Fibroblast of skin of scalp (primary cell): ENCODE measurements around the gene EFCC1.
A peak's percentile ranks its signal among the peaks of the same experiment; 100 is the strongest.

Experiments
- DNase-seq: peaks from one replicate; pipeline ENCODE4 v3.0.0-alpha.2; 2013

The EFCC1 gene

DNA sequence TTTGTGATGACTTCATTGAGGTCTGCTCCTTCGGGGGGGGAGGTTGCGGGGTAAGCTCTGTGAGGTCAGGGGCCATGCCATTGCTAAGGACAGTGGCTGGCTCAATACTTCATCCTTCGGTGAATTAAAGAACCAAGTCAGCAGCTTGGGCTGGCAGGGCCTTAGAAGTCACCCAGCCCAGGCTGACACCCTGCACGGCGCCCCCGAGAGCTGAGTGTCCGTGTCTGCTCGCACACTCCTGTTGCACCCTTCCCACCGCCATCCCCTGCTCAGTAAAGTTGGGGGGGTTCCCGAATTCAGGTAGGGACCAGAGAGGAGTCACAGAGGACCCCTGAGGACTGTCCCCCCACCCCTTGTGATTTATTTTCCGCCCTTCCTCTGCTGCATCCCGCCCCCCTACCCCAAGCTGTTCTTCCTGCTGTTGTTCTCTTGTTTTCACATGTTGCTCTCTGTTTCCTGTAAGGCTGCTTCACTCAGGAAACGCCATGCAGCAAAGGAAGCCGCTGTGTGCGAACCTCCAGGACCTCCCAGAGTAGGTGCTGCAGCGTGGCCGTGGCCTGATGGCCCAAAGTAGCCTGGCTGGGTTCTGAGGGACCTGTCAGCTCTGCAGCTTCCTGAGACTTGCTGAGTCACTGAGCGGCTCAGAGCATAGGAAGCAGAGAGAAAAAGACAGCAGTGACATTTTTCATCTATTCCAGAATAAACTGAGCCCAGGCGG lies 14.4 kb downstream of the EFCC1 start:
- DNase-seq, result no peak

DNA sequence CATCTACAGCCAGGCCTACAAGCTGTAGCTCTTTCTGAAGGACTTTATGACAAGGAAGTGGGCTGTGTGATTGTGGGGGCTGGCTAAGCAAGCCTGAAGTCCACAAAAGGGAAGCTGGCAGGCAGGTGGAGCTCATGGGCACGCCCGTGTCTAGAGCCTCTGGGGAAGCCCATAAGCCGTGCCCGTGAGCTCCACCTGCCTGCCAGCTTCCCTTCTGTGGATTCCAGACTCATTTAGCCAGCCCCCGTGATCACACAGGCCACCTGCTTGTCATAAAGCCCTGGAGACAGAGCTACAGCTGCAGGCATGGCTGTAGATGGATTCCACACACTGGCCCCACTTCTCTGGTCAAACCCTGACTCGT lies 15.2 kb downstream of the EFCC1 start:
- no peak for DNase-seq

DNA sequence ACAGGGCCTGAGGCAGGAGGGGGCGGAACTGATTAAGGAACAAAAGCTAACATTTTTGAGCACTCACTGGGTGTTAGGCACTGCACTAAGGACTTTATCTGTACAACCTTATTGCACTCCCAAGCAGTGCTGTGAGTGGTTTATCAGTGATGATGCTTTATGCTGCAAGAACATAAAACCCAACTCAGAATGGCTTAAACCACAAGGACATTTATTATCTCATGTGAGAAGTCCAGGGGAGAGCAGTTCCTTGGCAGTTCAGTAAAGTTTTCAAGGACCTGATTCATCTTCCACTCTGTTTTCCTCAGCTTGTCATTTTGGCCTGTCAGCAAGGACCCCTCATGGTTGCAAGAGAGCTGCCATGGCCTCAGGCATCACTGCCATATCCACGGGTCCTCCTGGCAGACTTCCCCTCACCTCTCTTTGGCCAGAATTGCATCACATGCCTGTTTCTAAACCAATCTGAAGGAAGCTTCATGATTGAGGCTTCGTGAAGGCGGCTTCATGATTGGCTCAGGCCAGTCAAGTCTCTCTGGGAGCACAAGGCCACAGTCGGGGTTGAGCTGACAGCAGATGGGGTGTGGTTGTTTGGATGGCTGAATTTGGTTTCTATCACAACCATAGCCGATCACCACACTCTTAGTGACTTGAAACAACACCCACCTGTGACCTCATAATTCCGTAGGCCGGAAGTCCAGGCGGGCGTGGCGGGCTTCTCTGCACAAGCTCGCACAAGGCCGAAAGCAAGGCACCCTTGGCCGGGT lies 15.8 kb downstream of the EFCC1 start:
- DNase-seq, result no peak

DNA sequence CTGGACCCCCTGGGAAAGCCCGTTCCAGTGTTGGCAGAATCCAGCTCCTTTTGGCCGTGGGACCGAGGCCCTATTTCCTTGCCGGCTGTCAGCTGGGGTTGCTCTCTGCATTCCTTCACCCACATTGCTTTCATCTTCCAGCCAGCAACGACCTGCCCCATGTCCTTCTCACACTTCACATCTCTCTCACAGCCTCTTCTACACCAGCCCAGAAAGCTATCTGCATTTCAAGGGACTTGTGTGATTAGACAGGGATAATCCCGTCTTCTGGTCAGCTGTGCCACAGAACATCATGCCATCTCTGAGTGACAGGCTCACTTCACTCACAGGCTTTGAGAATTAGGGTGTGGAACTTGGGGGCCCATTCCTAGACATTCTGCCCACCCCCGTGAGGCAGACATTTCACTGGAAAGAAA lies 16.4 kb downstream of the EFCC1 start:
- DNase-seq, result no peak

DNA sequence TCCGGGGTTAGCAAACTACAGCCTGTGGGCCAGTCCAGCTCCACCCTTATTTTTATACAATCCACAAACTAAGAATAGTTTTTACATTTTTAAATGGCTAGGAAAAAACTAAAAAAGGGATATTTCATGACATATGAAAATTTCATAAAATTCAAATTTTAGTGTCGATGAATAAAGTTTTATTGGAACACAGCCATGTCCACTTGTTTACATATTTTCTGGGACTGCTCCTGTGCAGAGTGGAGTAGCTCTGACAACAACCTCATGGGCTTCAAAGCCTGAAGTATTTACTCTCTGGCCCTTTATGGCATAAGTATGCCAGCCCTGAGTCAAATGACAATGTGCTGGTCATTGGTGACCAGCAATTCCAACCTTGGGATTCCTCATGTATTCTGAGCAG lies 17.2 kb downstream of the EFCC1 start:
- DNase-seq, result no peak

DNA sequence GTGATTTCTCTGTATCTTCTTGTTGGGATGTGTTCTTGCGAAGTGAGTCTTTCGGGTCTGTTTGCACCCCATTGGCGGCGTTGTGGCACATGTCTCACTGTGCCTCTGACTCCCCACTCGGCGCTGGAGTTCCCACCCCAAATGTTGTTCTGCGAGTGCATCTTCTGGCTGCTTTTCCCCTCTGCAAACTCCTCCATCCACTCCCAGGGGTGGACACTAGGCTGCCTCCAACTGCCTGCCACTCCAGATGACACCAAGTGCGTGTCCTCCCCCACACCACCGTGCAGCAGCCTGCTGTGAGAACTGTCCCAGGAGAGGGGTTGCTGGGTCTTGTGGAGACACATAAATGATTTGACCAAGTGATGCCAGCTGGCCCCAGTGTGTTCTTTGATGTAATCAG lies 17.6 kb downstream of the EFCC1 start:
- DNase-seq, result no peak

DNA sequence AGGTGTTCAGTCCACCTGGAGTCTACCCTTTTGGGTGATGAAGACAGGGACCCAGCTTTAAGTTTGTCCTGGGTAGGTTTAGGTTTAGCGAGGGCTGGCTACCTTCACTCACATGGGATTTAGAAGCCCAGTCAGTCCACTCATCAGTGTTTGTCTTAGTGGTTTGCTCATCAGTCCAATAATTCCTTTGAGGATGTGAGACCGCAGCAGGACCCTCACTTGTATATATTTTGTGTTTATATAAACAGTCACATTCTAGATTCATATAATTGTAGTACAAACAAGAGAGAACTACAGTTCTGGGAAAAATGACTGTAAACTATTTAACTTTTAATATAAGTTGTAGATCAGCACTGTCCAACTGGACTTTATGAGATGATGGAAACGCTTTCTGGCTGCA lies 18.2 kb downstream of the EFCC1 start:
- no peak for DNase-seq

DNA sequence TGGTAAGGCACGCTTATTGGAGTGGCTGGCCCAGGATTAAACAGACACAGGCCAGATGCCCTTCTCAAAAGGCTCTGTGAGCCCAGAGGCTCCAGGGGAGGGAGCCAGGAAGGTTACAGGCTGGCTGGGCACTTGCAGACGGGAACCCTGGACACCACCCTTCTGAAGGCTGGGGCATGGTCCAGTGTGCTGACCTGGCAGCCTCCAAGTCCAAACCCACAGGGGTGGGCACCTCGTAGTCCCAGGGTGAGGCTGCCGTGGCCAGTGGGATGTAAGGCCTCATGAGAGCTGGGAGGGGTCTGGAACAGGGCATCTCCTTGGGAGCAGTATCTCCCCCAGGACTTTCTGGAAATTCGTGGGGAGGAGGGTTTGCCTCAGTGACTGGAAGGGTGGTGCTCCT lies 19.6 kb downstream of the EFCC1 start:
- no peak for DNase-seq

DNA sequence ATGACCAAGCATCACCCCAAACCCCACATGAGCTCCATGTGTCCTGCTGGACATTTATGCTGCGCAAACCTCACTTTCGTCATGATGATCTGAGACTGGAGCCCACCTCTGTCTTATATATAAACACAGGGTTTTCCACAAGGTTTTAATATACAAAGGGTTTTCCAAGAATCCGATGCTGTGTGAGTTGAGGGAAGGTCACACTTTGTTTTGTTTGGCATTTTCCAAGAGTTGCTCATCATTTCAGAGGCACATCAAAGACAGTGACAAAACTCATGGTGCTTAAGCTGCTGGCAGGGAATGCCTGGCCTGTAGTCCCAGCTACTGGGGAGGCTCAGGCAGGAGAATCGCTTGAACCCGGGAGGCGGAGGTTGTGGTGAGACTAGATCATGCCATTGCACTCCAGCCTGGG lies 20.0 kb downstream of the EFCC1 start:
- peak; percentile 35 for DNase-seq

DNA sequence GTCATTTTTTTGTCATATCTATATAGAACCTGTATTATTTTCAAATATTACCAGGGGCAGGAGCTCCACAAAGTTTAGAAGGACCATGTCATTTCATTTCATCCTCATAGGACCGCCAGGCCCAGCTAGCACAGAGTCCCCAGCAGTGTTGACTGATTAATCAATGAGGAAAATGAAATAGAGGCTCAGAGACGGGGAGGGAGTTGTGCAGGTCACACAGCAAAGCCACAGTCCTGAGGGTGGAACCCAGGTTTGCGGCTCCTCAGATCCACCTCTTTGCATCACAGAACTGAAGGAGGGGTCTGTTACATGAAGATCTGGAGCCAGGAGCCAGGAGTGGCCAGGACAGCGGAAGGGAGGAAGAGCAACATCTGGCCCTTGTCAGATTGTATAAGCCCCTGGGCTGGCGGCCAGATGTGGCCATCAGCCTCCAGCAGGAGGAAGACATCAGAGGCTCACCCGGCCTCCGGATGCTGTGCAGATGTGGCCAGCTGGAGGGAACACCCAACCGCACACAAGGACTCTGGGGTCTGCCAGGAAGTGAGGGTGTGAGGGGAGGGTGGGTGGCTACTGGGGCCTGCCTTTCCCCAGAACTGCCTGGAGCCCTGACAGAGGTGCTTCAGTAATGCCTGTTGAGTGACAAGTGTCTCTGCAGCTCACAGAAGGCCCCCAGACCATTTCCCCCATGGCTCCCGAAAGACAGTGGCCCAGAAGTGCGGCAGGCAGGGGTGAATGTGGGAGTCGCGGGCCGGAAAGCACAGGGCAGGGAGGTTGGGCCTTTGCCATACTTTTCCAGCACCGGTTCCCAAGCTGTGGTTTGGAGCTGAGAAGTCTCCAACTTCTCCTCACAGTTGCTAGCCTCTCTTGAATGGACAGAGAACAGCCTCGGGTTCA lies 21.3 kb downstream of the EFCC1 start:
- no peak for DNase-seq

DNA sequence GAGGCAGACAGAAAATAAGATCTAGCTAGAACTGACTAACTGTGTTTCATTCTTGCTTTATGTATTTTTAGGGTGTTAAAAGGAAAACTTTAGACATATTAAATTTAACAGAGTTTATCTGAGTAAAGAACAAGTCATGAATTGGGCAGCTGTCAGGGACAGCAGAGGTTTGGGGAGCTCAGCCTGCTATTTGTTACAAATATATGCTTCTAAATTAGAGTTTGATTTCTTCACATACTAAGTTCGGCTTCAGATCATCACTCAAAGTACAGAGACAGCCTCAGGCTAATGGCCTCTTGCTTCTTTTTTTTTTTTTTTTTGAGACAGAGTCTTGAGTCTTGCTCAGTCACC lies 21.9 kb downstream of the EFCC1 start:
- no peak for DNase-seq

DNA sequence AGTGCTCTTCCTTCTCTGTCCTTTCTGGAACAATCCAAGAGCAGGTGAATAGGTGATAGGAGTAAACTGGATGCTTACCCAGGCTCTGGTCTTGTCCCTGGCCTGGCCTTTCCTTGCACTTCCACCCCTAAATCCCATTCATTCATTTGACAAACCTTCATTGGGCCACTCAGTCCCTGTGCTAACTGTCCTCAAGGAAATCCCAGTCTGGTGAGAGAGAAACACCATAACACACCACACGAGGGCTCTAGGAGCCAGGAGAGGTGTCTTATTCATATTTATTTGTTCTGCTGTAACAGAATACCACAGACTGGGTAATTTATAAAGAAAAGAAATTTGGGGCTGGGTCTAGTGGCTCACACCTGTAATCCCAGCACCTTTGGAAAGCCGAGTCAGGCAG lies 22.8 kb downstream of the EFCC1 start:
- DNase-seq, result no peak

DNA sequence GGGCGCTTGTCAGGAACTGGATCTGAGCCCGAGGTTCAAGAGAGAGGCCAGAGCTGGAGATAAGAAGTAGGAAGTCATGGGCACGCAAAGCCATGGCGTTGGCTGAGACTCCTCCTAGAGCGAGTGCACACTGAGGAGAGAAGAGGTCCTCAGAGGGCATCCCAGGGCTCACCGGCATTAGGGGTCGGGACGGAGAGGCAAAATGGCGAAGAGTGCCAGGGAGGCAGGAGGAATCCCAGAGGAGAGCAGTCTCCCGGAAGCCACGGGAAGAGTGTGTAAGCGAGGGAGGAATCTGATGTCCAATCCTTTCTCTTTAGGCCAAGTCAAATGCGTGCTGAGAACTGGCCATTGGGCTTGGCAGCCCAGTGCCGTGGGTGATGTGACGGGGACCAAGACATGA lies 24.0 kb downstream of the EFCC1 start:
- DNase-seq, result no peak

DNA sequence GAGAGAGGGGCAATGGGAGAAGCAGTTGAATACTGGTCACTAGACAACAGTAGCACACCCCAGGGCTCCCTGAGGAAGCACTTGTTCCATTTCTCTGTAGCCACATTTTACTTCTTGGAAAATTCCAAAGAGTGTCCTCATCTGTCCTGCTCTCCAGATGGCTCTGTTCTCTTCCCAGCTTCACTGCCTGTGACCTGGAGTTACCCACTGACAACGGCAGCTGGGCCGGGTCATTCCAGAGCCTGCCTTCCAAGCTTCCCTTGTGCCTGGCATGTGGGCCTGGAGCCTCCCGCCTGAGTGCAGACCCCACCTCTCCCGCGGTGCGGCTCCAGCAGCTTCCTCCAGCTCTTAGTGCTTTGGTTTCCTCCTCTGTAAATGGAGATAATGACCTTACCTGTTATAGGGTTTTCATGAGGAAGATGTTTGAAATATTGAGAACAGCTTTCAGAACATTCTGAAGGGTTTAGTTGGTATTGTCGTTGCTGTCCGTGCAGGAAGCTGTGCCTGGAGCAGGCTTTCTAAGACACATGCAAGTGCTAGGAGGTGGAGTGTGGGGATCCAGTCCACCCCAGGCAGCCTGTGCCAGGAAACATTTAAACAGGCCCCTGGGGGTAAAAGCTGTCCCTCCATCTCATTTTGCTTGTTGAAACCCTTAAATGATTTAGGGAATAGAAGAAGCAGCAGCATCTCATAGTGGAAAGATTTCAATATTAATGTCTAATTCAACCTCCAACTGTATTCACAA lies 24.8 kb downstream of the EFCC1 start:
- DNase-seq, result no peak

DNA sequence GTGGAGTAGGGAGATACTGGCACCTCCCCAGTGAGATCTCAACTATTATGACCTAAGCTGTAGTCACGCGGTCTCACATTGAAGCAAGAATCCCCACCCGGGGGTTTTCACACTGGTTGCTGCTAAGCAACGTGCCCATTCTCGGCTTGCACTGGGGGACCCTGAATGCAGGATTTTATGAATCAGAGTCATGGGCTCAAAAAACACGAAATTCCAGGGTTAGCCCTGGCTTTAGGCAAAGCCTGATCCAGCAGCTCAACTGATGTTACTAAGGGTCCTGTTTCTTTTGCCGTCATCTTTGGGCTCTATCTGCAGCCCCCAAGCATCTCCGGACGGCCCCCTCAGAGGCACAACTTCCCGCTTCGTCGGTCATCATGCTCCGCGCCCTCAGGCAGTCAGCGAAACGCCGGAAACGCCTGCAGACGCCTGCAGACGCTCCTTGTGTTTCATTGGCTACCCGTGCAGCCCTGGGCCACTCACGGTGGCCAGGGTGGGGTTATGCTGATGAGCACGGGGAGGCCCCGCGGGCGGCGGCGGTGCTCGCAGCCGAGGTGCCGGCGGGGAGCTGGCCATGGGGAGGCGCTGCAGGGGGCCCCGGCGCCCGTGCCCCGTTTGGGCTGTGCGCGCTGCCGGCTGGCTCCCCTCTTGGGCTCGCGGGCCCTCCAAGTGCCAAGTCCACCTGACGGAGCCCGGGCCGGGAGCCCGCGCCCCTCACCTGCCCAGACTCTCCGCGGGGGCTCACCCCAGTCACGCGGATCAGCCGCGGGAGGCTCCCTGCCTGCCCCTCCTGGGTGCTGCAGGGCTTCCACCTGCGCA lies 25.8 kb downstream of the EFCC1 start:
- DNase-seq, result peak; percentile 78

DNA sequence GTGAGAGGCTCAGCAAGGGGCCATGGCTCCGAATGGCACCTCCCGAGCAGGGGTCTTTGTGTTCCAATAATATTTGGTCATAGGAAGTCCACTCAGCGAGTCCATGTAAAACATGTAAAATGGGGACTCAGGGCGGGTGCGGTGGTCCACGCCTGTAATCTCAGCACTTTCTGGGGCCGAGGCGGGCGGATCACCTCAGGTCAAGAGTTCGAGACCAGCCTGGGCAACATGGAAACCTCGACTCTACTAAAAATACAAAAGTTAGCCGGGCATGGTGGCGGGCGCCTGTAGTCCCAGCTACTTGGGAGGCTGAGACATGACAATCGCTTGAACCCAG lies 26.4 kb downstream of the EFCC1 start:
- DNase-seq, result no peak

DNA sequence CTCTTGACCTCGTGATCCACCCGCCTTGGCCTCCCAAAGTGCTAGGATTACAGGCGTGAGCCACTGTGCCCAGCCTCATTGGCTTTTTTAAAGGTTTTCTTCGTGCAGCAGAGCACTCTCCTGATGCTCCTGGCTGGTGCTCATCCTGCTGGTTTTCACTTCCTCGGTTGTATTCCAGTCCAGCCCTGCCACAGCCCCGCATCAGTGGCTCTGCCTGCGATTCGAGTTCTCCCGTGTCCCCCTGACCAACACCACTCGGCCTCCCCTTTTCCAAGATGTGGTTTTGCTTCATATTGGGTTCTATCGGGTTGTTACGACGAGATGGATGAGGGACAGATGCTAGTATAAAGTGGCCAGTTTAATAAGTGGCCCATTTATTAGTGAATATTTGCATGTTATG lies 27.8 kb downstream of the EFCC1 start:
- DNase-seq, result no peak

DNA sequence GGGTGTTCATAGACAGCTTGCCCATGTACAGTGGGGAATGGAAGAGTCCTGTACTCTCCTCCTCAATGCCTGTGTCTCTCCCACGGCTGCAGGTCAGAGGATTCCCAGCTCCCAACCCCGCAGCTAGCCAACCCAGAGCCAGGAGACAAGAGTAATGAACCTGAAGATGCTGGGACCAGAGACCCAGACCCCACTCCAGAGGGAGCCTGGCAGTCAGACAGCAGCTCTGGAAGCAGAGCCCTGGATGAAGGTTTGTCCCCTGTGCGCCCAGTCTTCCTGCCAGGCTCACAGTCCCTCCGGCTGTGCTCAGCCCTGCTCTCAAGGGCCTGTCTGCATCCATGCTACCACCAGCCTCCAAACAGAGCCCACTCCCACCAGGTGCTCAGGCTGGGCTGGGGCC lies 29.5 kb downstream of the EFCC1 start:
- DNase-seq, result no peak

DNA sequence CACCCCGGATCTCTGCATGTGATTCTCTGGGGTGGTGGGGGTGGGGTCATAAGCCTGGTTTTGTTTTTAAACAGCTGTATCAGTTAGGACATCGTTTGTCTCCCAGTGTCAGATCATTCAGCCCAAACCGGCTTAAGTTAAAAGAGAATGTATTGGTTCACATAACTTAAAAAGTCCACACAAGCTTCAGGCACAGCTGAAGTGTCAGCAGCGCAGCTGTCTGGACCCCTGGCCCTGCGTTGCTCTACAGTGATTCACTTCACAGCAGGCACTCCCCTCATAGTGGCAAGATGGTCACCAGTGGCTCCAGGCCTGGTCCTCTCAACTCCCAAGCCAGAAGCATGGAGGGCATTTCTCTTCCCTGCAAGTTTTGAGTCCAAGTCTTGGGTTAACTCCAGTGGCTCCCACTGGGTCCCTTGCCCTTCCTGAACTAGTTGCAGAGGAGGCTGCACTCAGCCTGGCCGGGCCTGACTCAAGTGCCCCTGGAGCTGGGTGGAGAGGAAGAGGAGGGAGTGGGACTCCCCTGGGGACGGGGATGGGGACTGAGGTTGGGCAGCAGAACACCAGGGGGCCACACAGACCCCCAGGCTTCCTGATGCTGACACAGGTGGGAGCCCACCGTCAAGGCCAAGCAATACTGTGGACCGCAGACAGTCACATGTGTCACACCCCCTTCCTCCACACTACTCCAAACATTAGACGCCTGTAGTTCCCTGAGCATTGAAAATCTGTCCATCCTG lies 30.5 kb downstream of the EFCC1 start:
- no peak for DNase-seq

DNA sequence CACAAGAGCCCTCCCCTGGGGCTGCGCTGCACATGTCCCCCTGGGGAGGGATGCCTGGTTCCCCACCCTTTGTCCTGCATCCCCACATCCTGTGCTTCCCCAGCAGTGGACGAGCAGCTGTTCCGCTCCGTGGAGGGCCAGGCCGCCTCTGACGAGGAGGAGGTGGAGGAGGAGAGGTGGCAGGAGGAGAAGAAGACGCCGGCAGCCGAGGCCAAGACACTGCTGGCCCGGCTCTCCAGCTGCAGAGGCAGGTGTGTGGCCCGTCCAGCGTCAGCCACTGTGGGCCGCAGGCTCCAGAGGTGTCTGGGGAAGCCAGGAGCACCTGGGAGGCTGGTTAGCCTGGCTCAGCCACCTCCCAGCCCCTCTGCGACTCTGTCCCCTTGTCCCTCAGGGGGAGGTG lies 31.6 kb downstream of the EFCC1 start:
- no peak for DNase-seq

DNA sequence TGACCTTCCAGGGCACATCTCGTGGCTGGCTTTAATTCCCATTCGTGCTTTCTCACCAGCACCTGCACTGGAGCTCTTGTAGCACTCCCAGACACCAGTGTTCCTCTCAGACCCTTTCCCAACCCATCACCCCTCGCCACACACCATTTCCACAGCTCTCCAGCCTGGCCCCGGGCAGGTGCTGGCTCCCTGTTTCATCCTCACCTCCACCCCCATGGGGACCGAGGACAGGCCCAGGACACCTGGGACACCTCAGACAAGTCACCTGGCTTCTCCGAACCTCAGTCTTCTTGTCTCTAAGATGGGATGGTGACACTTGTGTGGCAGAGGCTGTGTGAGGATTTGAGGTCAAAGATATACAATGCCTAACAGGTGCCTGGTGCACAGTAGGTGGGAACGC lies 32.0 kb downstream of the EFCC1 start:
- no peak for DNase-seq
